Measurements from ENCODE around the gene DMRT3. TPM values are rescaled to one million over a fixed set of nuclear protein-coding genes. Genes with fewer than 3 reads are reported as not detected.

DMRT3 gene
- polyA plus RNA-seq, 1 donor from 2014 or later: not detected

- TF ChIP-seq POLR2AphosphoS5 (IDR thresholded peaks at IDR 0.05): peak; percentile 15
Observed at GRCh38 chr9:976943-977837, 735 bp downstream of the DMRT3 start (continued).

GRCh38 chr9:977838-978830 lies 1.7 kb downstream of the DMRT3 start:
- Histone ChIP-seq H3K27ac (ENCODE audit: low read length) (no peak overlapping the region), H3F3A (ENCODE audit: insufficient read depth, low read length, poor library complexity, severe bottlenecking) (no peaks in the 10 kb centered on the region), H3K27me3 (ENCODE audit: insufficient read depth, low read depth, low read length) (peaks cover 98% of the 10 kb centered on the region), H4K20me1 (ENCODE audit: insufficient read depth) (no peaks in the 10 kb centered on the region), H2AFZ (ENCODE audit: low read depth, low read length) (no peak overlapping the region), H3K9me2 (ENCODE audit: insufficient read depth, low read length) (no peaks in the 10 kb centered on the region), H3K4me2 (ENCODE audit: low read length) (no peak overlapping the region), H3K9me3 (ENCODE audit: low read length) (no peaks in the 10 kb centered on the region), H3K36me3 (ENCODE audit: insufficient read depth, low read length) (no peaks in the 10 kb centered on the region), H3K4me3 (ENCODE audit: low read length) (peak overlapping the region; percentile 64), H3K79me2 (replicated peaks; ENCODE audit: insufficient read depth, low read length) (no peaks in the 10 kb centered on the region), H3K9ac (ENCODE audit: low read length) (no peak overlapping the region)
- TF ChIP-seq MXI1 (conservative IDR thresholded peaks at IDR 0.05; ENCODE audit: poor library complexity, severe bottlenecking) (no peak), RAD21 (conservative IDR thresholded peaks at IDR 0.05) (no peak), POLR2AphosphoS5 (IDR thresholded peaks at IDR 0.05) (no peak), SMC3 (conservative IDR thresholded peaks at IDR 0.05; ENCODE audit: poor library complexity) (no peak), EZH2 (IDR thresholded peaks at IDR 0.05; ENCODE audit: borderline replicate concordance, insufficient read depth, low read length, poor library complexity, severe bottlenecking) (no peak), TAF1 (IDR thresholded peaks at IDR 0.05; ENCODE audit: low read depth) (no peak), EP300 (conservative IDR thresholded peaks at IDR 0.05; ENCODE audit: poor library complexity, severe bottlenecking) (no peak), CTCF (IDR thresholded peaks at IDR 0.05; ENCODE audit: poor library complexity, severe bottlenecking) (no peak), REST (IDR thresholded peaks at IDR 0.05; ENCODE audit: borderline replicate concordance) (no peak)

Data from neural cell (in vitro differentiated cells).